Measurements from ENCODE around the gene FN3KRP.

FN3KRP gene

GRCh38 chr17:82687375-82687861, 29.1 kb upstream of the FN3KRP start:
- DNase-seq (ENCODE audit: low read depth), result no peak

GRCh38 chr17:82687871-82688270, 28.6 kb upstream of the FN3KRP start:
- DNase-seq (ENCODE audit: low read depth), result no peak

- no peak for DNase-seq (ENCODE audit: low read depth)
Measured at GRCh38 chr17:82689077-82689476, 27.4 kb upstream of the FN3KRP start.

- DNase-seq (ENCODE audit: low read depth), result no peak
Measured at GRCh38 chr17:82690786-82691489, 25.6 kb upstream of the FN3KRP start.

GRCh38 chr17:82691714-82692113, 24.8 kb upstream of the FN3KRP start:
- DNase-seq (ENCODE audit: low read depth), result no peak

GRCh38 chr17:82692268-82692667, 24.2 kb upstream of the FN3KRP start:
- no peak for DNase-seq (ENCODE audit: low read depth)

GRCh38 chr17:82693168-82693867, 23.2 kb upstream of the FN3KRP start:
- no peak for DNase-seq (ENCODE audit: low read depth)

GRCh38 chr17:82694647-82695046, 21.9 kb upstream of the FN3KRP start:
- no peak for DNase-seq (ENCODE audit: low read depth)

- no peak for DNase-seq (ENCODE audit: low read depth)
Measured at GRCh38 chr17:82696259-82696658, 20.2 kb upstream of the FN3KRP start.

GRCh38 chr17:82696916-82697807, 19.3 kb upstream of the FN3KRP start:
- no peak for DNase-seq (ENCODE audit: low read depth)

GRCh38 chr17:82697808-82698064, 18.8 kb upstream of the FN3KRP start:
- DNase-seq (ENCODE audit: low read depth), result no peak

- peak; percentile 97 for DNase-seq (ENCODE audit: low read depth)
Measured at GRCh38 chr17:82698065-82698973, 18.2 kb upstream of the FN3KRP start, which contains the start of gene RAB40B. Gene RAB40B, minus strand, starts transcription at chr17:82698698. Its CDS starts 102 bp downstream, at chr17:82698596.

- no peak for DNase-seq (ENCODE audit: low read depth)
Measured at GRCh38 chr17:82698974-82699442, 17.5 kb upstream of the FN3KRP start.

GRCh38 chr17:82699551-82699950, 17.0 kb upstream of the FN3KRP start:
- no peak for DNase-seq (ENCODE audit: low read depth)

- DNase-seq (ENCODE audit: low read depth), result no peak
Measured at GRCh38 chr17:82702231-82702927, 14.1 kb upstream of the FN3KRP start.

GRCh38 chr17:82703036-82703745, 13.3 kb upstream of the FN3KRP start:
- no peak for DNase-seq (ENCODE audit: low read depth)

GRCh38 chr17:82703935-82704865, 12.3 kb upstream of the FN3KRP start:
- DNase-seq (ENCODE audit: low read depth), result no peak

GRCh38 chr17:82704886-82705285, 11.6 kb upstream of the FN3KRP start:
- DNase-seq (ENCODE audit: low read depth), result no peak

- no peak for DNase-seq (ENCODE audit: low read depth)
Measured at GRCh38 chr17:82705756-82706155, 10.8 kb upstream of the FN3KRP start.

Data from fibroblast of the conjunctiva (primary cell).